Neural cell (in vitro differentiated cells): ENCODE data around the gene PHACTR3.

ENCODE experiments used
- CTCF ChIP-seq: fragments of 450-650 bp; IDR thresholded peaks from 2 replicates; pipeline ENCODE4 v1.5.1; 2014; ENCODE audit warnings: antibody characterized with exemption, mild to moderate bottlenecking, moderate library complexity; ENCODE audit not compliant: poor library complexity, severe bottlenecking
- EP300 ChIP-seq: fragments of 450-650 bp; conservative IDR thresholded peaks from 2 replicates; pipeline ENCODE4 v1.6.1; 2014; ENCODE audit warnings: antibody characterized with exemption, mild to moderate bottlenecking, moderate library complexity; ENCODE audit not compliant: poor library complexity, severe bottlenecking
- EZH2 ChIP-seq: fragments of 200-600, 300-800 bp; shearing (Covaris generic), sonication (generic); IDR thresholded peaks from 2 replicates; pipeline ENCODE4 v1.6.1; 2014; ENCODE audit warnings: antibody characterized with exemption, low read length, borderline replicate concordance, mild to moderate bottlenecking; ENCODE audit not compliant: insufficient read depth, poor library complexity, severe bottlenecking
- SMC3 ChIP-seq: fragments of 450-650 bp; conservative IDR thresholded peaks from 2 replicates; pipeline ENCODE4 v1.6.1; 2014; ENCODE audit warnings: antibody characterized with exemption, mild to moderate bottlenecking, moderate library complexity; ENCODE audit not compliant: poor library complexity

- no peak for TF ChIP-seq EP300
- no peak for TF ChIP-seq EZH2
- TF ChIP-seq CTCF = no peak
- TF ChIP-seq SMC3 = no peak
Observed at GRCh38 chr20:59765599-59766177, 161.3 kb downstream of the PHACTR3 start.
